Activated CD4-positive, alpha-beta T cell treated with anti-CD3 and anti-CD28 coated beads for 36 hours (primary cell): Measurements from ENCODE around the gene WDR33. TPM values are rescaled to one million over a fixed set of nuclear protein-coding genes. Genes with fewer than 3 reads are reported as not detected.

ENCODE experiments used
- ATAC-seq: fragments of 200-7000 bp; cut with Tn5 transposase; one replicate; pipeline ENCODE4 v1.10.0; 2021; ENCODE audit warnings: mild to moderate bottlenecking, moderate library complexity
- CTCF ChIA-PET: fragments of 350-600 bp; sonication (Branson Sonifier 250); formaldehyde crosslinking; loops from one replicate; lab custom pipeline; 2021; ENCODE audit warnings: antibody characterized with exemption; lab: Charles Lee
- POLR2A ChIA-PET: fragments of 350-600 bp; sonication (Branson Sonifier 250); formaldehyde crosslinking; loops from one replicate; lab custom pipeline; 2021; ENCODE audit warnings: antibody characterized with exemption, inconsistent platforms; lab: Charles Lee
- DNase-seq: peaks from one replicate; pipeline ENCODE4 v3.0.0-alpha.2; 2020
- H3K27ac Mint-ChIP-seq: one replicate; pipeline ENCODE4 v1.8.0; 2021; ENCODE audit warnings: mixed read lengths
- H3K27me3 Mint-ChIP-seq: one replicate; pipeline ENCODE4 v1.8.0; 2021; ENCODE audit warnings: mixed read lengths
- H3K36me3 Mint-ChIP-seq: one replicate; pipeline ENCODE4 v1.8.0; 2021; ENCODE audit warnings: low read depth, mixed read lengths
- H3K4me1 Mint-ChIP-seq: one replicate; pipeline ENCODE4 v1.8.0; 2021; ENCODE audit warnings: mixed read lengths
- H3K4me3 Mint-ChIP-seq: one replicate; pipeline ENCODE4 v1.8.0; 2021; ENCODE audit warnings: mild to moderate bottlenecking, moderate library complexity, mixed read lengths
- H3K9me3 Mint-ChIP-seq: one replicate; pipeline ENCODE4 v1.8.0; 2021; ENCODE audit warnings: low read depth, mixed read lengths
- intact Hi-C, 2 experiments: fragments of 100-400 bp; cut with DNase I in 1 of 2; cut with micrococcal nuclease in 1 of 2; formaldehyde crosslinking; loops; one replicate each; pipeline versions ENCODE4 v1.14.2 to v1.15.1; 2022 to 2024; cut with DNase I, micrococcal nuclease
- total RNA-seq, 2 experiments: library from RNA; stranded (reverse); gene quantifications; one replicate each; pipeline ENCODE4 v1.2.3, GENCODE V29; 2021

WDR33 gene
- total RNA-seq, 2 experiments from 2014 or later, result 58.6 to 76.3 TPM

GRCh38 chr2:127653421-127654083 is 157.4 kb downstream of the WDR33 start:
- ChIA-PET CTCF (interaction anchor here (0.5 to 8.5 kb wide), 5 partner anchors 10 to 527 kb away, joined by 3 to 145 read pairs (median 6); no protein-coding TSS in a partner anchor), POLR2A (no interaction called here)
- Mint-ChIP-seq H3K9me3 (no peaks in the 10 kb centered on the region), H3K4me1 (peaks cover 7% of the 10 kb centered on the region), H3K27ac (no peak overlapping the region), H3K4me3 (no peak overlapping the region), H3K27me3 (no peaks in the 10 kb centered on the region), H3K36me3 (no peaks in the 10 kb centered on the region)
- intact Hi-C loops, result loop anchor here in 1 of 2 experiments (5.0 kb wide), 1 partner anchor 176 kb away; no protein-coding TSS in a partner anchor
- DNase-seq (no peak), ATAC-seq (no peak)

DNA sequence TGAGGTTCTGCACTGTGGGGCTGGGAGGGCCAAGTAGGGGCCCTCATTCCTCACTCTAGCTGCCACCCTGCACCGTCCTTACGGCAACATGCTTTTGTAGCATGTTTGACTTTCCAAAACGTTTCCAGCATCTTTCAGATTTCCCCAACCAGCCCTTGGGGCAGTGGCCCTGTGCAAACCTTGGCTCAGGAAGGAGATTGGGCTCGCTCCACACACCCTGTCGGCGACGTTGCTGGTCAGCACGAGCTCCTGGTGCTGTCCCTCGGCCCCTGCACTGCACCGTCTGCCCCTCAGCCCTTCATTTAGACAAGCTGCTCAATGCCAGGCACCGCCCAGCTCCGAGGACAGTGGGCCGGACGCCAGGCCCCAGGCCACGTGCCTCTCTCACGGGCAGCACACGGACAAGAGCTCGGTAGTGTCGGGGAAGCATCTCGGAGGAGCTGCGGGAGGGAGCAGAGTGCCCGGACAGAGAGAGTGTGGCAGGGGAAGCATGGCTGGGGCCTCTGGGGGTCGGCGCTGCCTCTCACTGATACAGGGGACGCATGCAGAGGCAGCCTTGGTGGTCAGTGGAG is 158.1 kb downstream of the WDR33 start:
- H3K4me1 Mint-ChIP-seq, result peaks cover 10% of the 10 kb centered on the region
- no peaks in the 10 kb centered on the region for H3K27me3 Mint-ChIP-seq
- H3K4me3 Mint-ChIP-seq, result no peak overlapping the region
- ChIA-PET CTCF (interaction anchor here (0.6 to 8.5 kb wide), 8 partner anchors 9 to 103 kb away, joined by 3 to 145 read pairs (median 4); no protein-coding TSS in a partner anchor), POLR2A (no interaction called here)
- no peaks in the 10 kb centered on the region for H3K9me3 Mint-ChIP-seq
- no peak overlapping the region for H3K27ac Mint-ChIP-seq
- no peak for ATAC-seq
- no peak for DNase-seq
- intact Hi-C loops, result loop anchor here in 1 of 2 experiments (5.0 kb wide), 1 partner anchor 176 kb away; no protein-coding TSS in a partner anchor
- H3K36me3 Mint-ChIP-seq, result no peaks in the 10 kb centered on the region

- Mint-ChIP-seq H3K9me3 (no peaks in the 10 kb centered on the region), H3K27ac (no peak overlapping the region), H3K27me3 (no peaks in the 10 kb centered on the region), H3K4me3 (no peak overlapping the region), H3K36me3 (no peaks in the 10 kb centered on the region), H3K4me1 (peaks cover 10% of the 10 kb centered on the region)
- ChIA-PET POLR2A (no interaction called here), CTCF (interaction anchor here (0.6 to 8.5 kb wide), 7 partner anchors 8 to 102 kb away, joined by 3 to 145 read pairs (median 3); no protein-coding TSS in a partner anchor)
- DNase-seq (no peak), ATAC-seq (no peak)
- intact Hi-C loops, result loop anchor here in 1 of 2 experiments (5.0 kb wide), 1 partner anchor 175 kb away; no protein-coding TSS in a partner anchor
Observed at GRCh38 chr2:127651971-127652550, 158.9 kb downstream of the WDR33 start.

- no peak for ATAC-seq
Observed at GRCh38 chr2:127651381-127651809, 159.6 kb downstream of the WDR33 start.

More at GRCh38 chr2:127651381-127651809, 159.6 kb downstream of the WDR33 start:
- H3K9me3 Mint-ChIP-seq, result no peaks in the 10 kb centered on the region
- peaks cover 10% of the 10 kb centered on the region for H3K4me1 Mint-ChIP-seq
- no peak overlapping the region for H3K4me3 Mint-ChIP-seq
- no peak overlapping the region for H3K27ac Mint-ChIP-seq
- ChIA-PET POLR2A (no interaction called here), CTCF (interaction anchor here (1.0 to 8.5 kb wide), 4 partner anchors 32 to 231 kb away, joined by 3 to 145 read pairs (median 4); no protein-coding TSS in a partner anchor)
- intact Hi-C loops, result loop anchor here in 1 of 2 experiments (5.0 kb wide), 1 partner anchor 174 kb away; no protein-coding TSS in a partner anchor
- no peaks in the 10 kb centered on the region for H3K36me3 Mint-ChIP-seq
- H3K27me3 Mint-ChIP-seq, result no peaks in the 10 kb centered on the region
- no peak for DNase-seq

Other genes with a start within 250 kb of the WDR33 start
- gene GPR17, start 165.0 kb downstream of the WDR33 start, total RNA-seq, result not detected
- gene LIMS2, start 135.6 kb downstream of the WDR33 start, total RNA-seq, result 10 to 100 TPM; 16.4 to 19.3 TPM
- gene SFT2D3, start 109.7 kb downstream of the WDR33 start, total RNA-seq, result 1 to 10 TPM; 2.8 to 3.1 TPM
- gene POLR2D, start 47.0 kb upstream of the WDR33 start, total RNA-seq, result 10 to 100 TPM; 72.4 to 73.7 TPM
- 10 to 100 TPM; 12.8 to 14.2 TPM for gene AMMECR1L, start 74.8 kb upstream of the WDR33 start, total RNA-seq
- 10 to 100 TPM; 28.2 to 35.8 TPM for gene SAP130, start 216.9 kb upstream of the WDR33 start, total RNA-seq